Cardiac muscle cell (in vitro differentiated cells and primary cell): Measurements from ENCODE around the gene RAB3C. TPM values are rescaled to one million over a fixed set of nuclear protein-coding genes. Genes with fewer than 3 reads are reported as not detected.
A peak's percentile ranks its signal among the peaks of the same experiment; 100 is the strongest.

Experiments used
- DNase-seq, 2 donors: peaks; one replicate each; pipeline versions ENCODE4 v3.0.0 to v3.0.0-alpha.2; 2010 to 2017; ENCODE audit warnings: low read depth in 1 of 2, low spot score in 1 of 2
- H3K27ac ChIP-seq: fragments of 200-600 bp; sonication (generic); 2 replicates; pipeline ENCODE4 v1.5.1; 2016
- H3K27me3 ChIP-seq: fragments of 200-600 bp; sonication (generic); 2 replicates; pipeline ENCODE4 v1.6.0; 2016; ENCODE audit warnings: control low read depth
- H3K36me3 ChIP-seq: fragments of 200-600 bp; sonication (generic); 2 replicates; pipeline ENCODE4 v1.5.1; 2016; ENCODE audit warnings: control low read depth
- H3K4me1 ChIP-seq: fragments of 200-600 bp; sonication (generic); 2 replicates; pipeline ENCODE4 v1.8.1; 2017; ENCODE audit warnings: low read depth, mild to moderate bottlenecking, mixed run types
- H3K4me3 ChIP-seq: fragments of 200-600 bp; sonication (generic); 2 replicates; pipeline ENCODE4 v1.5.1; 2016; ENCODE audit warnings: mild to moderate bottlenecking
- H3K9me3 ChIP-seq: fragments of 200-600 bp; sonication (generic); 2 replicates; pipeline ENCODE4 v1.5.1; 2017; ENCODE audit warnings: low read depth, mild to moderate bottlenecking, control low read depth
- polyA plus RNA-seq: library from polyadenylated mRNA; unstranded; fragments of >200 nt; fragmentation: Nextera tagmentation; extraction: Ambion mirVana; gene quantifications from 2 replicates; pipeline ENCODE4 v1.2.1, GENCODE V29; 2016
- total RNA-seq: library from RNA; depleted of rRNA; stranded (reverse); fragments of >200 nt; gene quantifications from 2 replicates; pipeline ENCODE4 v1.2.3, GENCODE V29; 2016
- TF ChIP-seq, protein P1 (sequence below): IDR thresholded peaks from 2 replicates; pipeline ENCODE4 v1.5.1; 2012; ENCODE audit warnings: low read depth, mild to moderate bottlenecking, low read length

Gene RAB3C
- total and polyA plus RNA-seq, 2 experiments from 2014 or later = 0.69 to 1.1 TPM

GRCh38 chr5:58740956-58741355 lies 158.1 kb downstream of the RAB3C start:
- Histone ChIP-seq H3K4me1 (peaks cover 14% of the 10 kb centered on the region), H3K4me3 (no peak overlapping the region), H3K27ac (no peak overlapping the region), H3K9me3 (no peaks in the 10 kb centered on the region), H3K27me3 (no peaks in the 10 kb centered on the region), H3K36me3 (no peaks in the 10 kb centered on the region)
- DNase-seq = no peak
- TF ChIP-seq, protein P1, sequence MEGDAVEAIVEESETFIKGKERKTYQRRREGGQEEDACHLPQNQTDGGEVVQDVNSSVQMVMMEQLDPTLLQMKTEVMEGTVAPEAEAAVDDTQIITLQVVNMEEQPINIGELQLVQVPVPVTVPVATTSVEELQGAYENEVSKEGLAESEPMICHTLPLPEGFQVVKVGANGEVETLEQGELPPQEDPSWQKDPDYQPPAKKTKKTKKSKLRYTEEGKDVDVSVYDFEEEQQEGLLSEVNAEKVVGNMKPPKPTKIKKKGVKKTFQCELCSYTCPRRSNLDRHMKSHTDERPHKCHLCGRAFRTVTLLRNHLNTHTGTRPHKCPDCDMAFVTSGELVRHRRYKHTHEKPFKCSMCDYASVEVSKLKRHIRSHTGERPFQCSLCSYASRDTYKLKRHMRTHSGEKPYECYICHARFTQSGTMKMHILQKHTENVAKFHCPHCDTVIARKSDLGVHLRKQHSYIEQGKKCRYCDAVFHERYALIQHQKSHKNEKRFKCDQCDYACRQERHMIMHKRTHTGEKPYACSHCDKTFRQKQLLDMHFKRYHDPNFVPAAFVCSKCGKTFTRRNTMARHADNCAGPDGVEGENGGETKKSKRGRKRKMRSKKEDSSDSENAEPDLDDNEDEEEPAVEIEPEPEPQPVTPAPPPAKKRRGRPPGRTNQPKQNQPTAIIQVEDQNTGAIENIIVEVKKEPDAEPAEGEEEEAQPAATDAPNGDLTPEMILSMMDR = no peak

DNA sequence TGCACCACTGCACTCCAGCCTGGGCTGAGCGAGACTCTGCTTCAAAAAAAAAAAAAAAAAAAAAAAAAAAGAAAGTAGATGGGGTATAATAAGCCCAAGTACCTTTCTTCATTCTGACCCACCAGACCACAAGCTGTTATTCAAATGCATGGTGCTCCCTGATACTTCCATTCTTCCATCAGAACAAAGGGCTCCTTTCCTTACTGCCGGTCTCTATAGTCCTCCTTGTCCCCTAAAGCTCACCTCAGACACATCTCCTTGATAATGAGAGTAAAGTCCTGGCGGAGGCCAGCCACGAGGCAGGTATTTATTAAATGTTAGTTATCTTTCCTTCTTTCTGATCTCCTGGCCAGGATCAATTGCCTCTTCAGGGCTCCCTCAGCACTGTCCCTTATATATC lies 162.5 kb downstream of the RAB3C start:
- Histone ChIP-seq H3K36me3 (no peaks in the 10 kb centered on the region), H3K4me3 (no peak overlapping the region), H3K27ac (no peak overlapping the region), H3K9me3 (no peaks in the 10 kb centered on the region), H3K27me3 (no peaks in the 10 kb centered on the region), H3K4me1 (peaks cover 17% of the 10 kb centered on the region)
- DNase-seq = no peak
- TF ChIP-seq, protein P1 = no peak

DNA sequence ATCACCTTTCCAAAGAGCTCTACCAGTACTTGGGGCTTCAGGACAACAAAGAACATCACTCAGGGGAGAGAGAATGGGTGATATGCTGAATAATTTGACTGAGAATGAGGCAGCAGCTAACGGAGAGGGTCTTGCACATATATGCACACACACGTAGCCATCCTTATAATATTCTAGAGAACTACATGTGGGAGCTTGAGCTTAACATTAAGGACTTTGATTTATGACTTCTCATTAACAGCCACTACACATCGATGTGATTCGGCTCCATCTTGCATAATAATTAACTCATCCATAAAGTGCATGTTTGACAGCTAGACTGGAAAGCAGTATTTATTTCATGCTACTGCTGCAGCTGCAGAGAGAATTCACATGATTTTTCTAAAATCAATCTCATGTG lies 163.4 kb downstream of the RAB3C start:
- H3K27me3 ChIP-seq = no peaks in the 10 kb centered on the region
- no peaks in the 10 kb centered on the region for H3K36me3 ChIP-seq
- H3K9me3 ChIP-seq = no peaks in the 10 kb centered on the region
- TF ChIP-seq, protein P1 = no peak
- H3K27ac ChIP-seq = no peak overlapping the region
- no peak overlapping the region for H3K4me3 ChIP-seq
- peaks cover 17% of the 10 kb centered on the region for H3K4me1 ChIP-seq
- no peak for DNase-seq

- no peaks in the 10 kb centered on the region for H3K27me3 ChIP-seq
- peaks cover 10% of the 10 kb centered on the region for H3K4me1 ChIP-seq
- TF ChIP-seq, protein P1 = no peak
- no peaks in the 10 kb centered on the region for H3K9me3 ChIP-seq
- H3K4me3 ChIP-seq = no peak overlapping the region
- no peak overlapping the region for H3K27ac ChIP-seq
- no peak for DNase-seq
- no peaks in the 10 kb centered on the region for H3K36me3 ChIP-seq
Observed at GRCh38 chr5:58750036-58750435, 167.2 kb downstream of the RAB3C start.

- no peak overlapping the region for H3K27ac ChIP-seq
- H3K4me1 ChIP-seq = peaks cover under 1% of the 10 kb centered on the region
- TF ChIP-seq, protein P1 = no peak
- H3K4me3 ChIP-seq = no peak overlapping the region
- DNase-seq = peak in 1 of 2 donors; percentile 62
- H3K27me3 ChIP-seq = no peaks in the 10 kb centered on the region
- no peaks in the 10 kb centered on the region for H3K36me3 ChIP-seq
- H3K9me3 ChIP-seq = no peaks in the 10 kb centered on the region
Observed at GRCh38 chr5:58751222-58751837, 168.5 kb downstream of the RAB3C start.
